Measurements from ENCODE around the gene MTERF1.

MTERF1 gene

DNA sequence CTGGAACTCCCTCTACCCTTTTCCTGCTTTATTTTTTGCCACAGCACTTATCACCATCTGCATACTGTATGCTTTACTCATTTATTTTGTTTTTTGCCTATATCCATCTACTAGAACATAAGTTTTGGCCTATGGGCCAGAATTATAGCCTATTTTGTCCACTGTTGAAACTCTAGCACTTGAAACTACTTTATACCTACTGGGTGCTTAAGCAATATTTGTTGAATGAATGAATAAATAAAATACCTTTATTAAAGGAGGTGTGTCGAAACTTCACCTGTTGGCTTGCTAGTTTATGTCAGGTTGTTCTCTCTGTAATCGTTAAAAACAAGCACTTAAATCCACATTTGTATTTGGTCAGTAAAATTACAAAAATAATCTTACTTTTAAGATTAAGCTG, 53.3 kb downstream of the MTERF1 start:
- DNase-seq = no peak

DNA sequence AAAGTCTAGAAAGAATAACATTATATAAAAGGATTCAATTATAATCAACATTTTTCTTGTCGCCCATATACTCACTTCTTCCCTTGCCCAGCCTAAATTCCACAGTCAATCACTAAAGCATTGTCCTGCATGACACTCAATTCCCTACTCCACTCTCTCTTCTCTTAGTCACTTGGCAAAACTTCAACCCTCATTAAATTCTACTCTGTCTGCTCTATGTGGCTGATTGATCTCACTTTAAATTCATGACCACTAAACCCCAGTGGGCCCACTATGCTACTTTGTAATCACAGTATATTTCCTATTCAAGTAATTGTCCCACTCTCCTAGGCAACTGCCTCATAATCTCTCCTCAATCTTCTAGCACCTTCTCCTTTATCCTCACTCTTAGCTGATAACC, 54.1 kb downstream of the MTERF1 start:
- DNase-seq = no peak

DNA sequence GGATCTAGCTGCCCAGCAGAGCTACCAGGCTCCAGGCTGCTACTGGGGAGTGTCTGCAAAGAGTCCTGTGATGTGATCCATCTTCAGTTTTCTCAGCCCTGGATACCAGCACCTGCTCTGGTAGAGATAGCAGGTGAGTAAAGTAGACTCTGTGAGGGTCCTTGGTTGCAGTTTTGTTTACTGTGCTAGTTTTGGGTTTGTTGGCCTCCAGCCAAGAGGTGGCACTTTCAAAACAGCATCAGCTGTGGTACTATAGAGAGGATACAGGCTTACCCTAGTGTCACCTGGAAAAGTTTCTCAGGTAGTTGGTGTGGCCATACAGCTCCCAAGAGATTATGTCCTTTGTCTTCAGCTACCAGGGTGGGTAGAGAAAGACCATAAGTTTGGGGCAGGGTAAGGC, 56.3 kb downstream of the MTERF1 start:
- no peak for DNase-seq
